Activated T-helper 9 cell treated with anti-CD3 and anti-CD28 coated beads, Interleukin-2, amount 50 U/mL, for 16 hours (primary cell): Measurements from ENCODE around the gene FOXP4.
A peak's percentile ranks its signal among the peaks of the same experiment; 100 is the strongest.

Source experiments
- DNase-seq: peaks from one replicate; pipeline ENCODE4 v3.0.0-alpha.2; 2020; ENCODE audit warnings: low read depth

Gene FOXP4

DNA sequence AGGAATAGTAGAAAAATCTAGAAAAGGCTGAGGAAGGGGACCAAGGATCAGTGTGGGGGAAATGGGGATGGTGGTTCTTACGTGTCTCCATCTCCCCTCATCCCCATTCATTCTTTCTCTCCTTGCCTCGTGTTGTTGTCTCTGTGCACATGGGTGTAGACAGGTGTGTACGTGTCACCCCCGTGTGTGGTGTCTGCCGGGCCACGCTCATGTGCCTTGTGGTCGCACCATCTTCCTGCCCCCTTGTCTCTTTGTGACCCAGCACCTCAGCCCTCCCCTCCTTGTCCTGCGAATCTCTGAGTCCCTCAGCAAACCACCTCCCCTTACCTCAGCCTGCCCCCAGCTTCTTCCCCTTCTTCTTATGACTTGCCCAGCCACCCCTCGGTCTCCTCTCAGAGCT lies 39.4 kb downstream of the FOXP4 start:
- DNase-seq, result no peak

DNA sequence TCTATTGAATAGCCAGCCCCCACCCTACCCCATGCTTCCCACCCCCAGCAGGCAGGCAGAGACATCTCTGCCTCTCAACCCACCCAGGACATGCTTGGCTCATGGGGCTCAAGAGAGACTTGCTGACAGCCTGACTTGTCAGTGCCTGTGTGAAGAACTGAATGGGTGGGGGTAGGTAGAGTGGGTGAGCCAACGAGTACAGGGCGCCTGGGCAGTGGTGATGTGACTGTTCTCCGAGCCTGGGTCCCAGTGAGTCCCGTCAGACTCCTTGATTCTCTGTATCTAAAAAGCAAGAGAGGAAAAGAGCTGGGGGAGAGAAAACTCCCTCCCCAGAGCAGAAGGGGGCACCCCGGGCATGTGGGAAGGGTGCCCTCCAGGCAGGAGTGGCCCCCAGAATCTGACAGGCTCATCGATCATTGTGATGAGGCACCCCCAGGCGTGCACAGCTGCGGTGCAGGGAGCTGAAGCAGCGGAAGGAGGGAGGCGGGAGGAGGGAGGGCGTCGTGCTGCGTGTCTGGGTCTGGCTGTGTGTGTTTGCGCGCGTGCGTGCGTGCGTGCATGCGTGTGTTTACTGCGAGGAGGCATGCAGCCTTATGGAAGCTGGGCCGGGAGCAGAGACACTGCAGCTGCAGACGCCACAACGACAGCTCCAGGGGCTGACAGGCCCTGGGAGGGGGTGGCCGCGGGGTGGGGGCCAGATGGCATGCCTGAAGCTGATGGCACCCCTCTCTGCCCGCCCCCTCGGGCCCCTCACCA lies 40.2 kb downstream of the FOXP4 start:
- no peak for DNase-seq

DNA sequence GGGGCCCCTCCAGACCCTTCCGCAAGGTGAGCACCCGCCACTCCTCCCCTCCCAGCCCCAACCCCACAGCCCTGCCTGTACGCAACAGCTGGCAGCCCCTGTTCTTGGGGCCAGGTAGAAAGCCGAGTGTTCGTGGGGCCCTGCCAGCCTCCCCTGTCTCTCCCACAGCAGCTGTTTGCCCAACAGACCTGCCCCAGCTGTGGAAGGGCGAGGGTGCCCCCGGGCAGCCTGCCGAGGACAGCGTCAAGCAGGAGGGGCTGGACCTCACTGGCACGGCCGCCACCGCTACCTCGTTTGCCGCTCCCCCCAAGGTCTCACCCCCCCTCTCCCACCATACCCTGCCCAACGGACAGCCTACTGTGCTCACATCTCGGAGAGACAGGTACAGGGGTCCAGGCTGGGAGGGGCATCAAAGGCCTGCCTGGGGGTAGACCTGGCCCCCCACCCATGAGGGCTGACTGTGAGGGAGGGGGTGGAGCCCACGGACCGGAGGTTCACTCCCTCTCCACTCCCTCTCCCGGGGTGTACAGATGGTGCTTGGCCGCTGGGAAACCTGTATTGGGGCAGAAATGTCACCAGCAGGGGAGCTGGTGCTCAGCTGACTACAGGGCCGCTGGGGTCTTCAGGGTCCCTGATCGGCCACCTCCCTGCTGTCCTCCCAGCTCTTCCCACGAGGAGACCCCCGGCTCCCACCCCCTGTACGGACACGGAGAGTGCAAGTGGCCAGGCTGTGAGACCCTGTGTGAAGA lies 41.1 kb downstream of the FOXP4 start:
- DNase-seq, result no peak

DNA sequence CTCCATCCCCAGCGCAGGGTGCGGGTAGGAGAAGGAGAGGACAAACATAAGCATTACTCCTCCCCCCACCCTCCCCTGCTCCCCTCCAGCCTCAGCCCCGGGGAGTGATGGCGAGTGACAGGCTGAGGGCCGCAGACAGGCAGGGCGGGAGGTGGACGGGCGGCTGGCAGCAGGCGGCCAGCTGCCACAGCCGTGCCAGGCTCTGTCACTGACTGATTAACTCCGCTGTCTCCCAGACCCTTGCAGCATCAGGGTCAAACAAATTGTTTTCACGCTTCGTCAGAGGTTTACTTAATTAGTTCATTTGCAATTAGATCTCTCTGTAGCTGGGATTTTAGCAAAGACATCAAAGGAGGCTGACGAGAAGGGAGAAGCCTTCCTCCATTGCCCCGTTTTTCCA lies 41.9 kb downstream of the FOXP4 start:
- DNase-seq, result no peak

- no peak for DNase-seq
Observed at GRCh38 chr6:41589223-41589622, 43.0 kb downstream of the FOXP4 start.

DNA sequence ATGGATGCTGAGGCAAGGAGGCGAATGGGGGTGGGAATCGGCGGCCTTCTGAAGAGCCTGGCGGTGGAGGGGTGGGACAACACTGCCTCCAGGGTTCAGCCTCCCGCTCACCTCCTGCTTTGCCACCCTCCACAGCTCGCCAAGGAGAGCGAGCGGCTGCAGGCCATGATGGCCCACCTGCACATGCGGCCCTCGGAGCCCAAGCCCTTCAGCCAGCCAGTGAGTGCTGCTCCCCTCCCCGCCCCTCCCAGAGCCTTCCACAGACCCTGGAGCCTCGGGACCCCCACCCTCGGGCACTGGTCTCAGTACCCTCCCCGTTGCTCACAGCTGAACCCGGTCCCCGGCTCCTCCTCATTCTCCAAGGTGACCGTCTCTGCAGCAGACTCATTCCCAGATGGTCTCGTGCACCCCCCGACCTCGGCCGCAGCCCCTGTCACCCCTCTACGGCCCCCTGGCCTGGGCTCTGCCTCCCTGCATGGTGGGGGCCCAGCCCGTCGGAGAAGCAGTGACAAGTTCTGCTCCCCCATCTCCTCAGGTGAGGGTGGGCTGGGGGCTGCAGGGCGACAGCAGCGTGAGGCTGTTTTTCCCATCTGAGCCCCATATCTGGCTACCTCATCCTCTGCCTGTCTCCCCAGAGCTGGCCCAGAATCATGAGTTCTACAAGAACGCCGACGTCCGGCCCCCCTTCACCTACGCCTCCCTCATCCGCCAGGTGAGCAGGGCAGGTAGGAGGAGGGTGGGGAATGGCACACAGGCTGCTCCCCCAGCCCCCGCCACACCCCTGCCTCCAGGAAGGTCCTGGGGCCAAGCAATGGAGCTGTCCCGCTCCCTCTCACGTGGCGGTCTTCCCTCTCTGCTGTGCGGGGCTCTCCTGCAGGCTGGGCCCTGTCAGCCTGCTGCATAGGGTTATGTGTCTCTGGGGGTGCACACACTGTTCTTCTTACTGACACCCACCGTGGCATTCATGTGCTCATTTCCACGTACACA lies 43.7 kb downstream of the FOXP4 start:
- no peak for DNase-seq

GRCh38 chr6:41591122-41591521 lies 44.9 kb downstream of the FOXP4 start:
- DNase-seq, result no peak

- DNase-seq, result peak; percentile 67
Observed at GRCh38 chr6:41591859-41592502, 45.8 kb downstream of the FOXP4 start.

GRCh38 chr6:41593406-41593805 lies 47.2 kb downstream of the FOXP4 start:
- DNase-seq, result no peak

- no peak for DNase-seq
Observed at GRCh38 chr6:41593839-41594238, 47.7 kb downstream of the FOXP4 start.

DNA sequence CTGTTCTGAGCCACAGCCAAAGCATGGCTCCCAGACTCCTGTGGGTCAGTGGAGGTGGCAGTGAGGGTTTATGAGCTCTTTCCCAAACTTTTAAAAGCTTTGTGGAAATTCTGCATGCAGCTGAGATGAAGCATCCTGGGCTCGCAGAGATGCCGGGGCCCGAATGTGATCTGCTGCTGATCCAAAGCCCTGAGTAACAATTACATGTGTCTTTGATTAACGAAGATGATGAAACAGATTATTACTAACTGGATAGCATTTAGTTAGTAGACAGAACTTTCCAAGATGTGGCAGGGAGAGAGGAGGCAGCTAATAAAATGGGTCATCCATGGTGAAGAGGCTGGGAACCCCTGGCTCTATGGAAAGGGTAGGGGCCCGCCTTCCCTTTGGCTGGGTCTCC lies 48.1 kb downstream of the FOXP4 start:
- no peak for DNase-seq

DNA sequence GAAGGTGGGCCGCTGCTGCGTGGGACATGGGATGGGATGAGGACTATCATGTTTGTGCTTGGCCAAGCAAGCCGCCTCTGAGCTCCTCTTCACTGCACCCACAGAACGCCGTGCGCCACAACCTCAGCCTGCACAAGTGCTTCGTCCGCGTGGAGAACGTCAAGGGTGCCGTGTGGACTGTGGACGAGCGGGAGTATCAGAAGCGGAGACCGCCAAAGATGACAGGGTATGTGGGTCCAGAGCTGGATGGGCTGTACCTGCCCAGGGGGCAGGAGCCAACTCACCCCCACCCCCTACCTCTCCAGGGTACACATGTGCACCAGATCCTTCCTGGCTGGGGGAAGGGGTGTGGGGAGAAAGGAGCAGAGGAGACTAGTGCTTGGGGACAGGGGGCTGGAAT lies 48.6 kb downstream of the FOXP4 start:
- DNase-seq, result no peak

DNA sequence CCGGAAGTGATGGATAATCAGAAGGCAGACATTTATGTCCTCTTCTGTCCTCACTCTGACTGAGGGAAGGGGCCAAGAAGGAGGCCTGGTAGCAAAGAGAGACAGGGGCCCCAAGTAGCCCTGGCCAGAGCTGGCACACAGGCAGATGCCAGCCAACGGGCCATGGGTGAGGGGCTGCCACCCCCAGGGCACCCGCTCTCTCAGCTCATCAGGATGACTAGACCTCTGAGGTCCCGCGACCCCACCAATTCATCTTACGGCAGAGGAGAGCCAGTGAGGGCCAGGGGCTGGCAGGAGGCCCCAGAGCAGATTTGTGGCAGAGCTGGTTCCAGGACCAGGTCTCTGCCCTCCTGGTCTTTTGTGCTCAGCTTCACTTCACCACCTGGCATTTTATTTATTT lies 49.0 kb downstream of the FOXP4 start:
- no peak for DNase-seq

- no peak for DNase-seq
Observed at GRCh38 chr6:41596096-41596685, 50.0 kb downstream of the FOXP4 start.

GRCh38 chr6:41596807-41597206 lies 50.6 kb downstream of the FOXP4 start:
- no peak for DNase-seq

DNA sequence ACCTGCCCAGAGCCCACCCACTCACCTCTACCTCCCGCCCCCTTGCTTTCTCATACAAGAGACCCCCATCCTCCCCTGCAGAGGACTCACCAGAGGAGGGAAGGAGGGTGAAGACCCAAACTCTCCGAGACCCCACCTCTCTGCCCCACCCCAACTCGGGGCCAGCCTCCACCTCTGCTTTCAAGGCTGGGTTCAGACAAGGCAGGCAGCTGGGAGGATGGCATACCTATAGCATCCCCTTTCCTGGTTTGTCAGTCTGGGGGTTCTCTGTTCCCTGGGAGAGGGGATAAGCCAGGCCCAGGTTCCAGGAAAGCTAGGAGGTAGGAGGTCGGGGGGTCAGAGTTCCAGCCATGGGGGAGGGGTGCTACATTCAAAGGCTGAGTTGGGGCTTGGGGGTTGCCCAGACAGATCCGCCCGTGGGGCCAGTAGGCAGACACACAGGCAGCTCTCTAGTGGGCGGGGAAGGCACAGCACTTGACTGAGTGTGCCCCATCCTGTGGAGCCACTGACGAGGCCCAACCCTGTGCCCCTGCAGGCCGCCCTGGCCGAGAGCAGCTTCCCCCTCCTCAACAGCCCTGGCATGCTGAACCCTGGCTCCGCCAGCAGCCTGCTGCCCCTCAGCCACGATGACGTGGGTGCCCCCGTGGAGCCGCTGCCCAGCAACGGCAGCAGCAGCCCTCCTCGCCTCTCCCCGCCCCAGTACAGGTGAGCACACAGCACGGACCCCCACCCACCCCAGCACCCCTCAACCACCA lies 51.2 kb downstream of the FOXP4 start:
- no peak for DNase-seq

DNA sequence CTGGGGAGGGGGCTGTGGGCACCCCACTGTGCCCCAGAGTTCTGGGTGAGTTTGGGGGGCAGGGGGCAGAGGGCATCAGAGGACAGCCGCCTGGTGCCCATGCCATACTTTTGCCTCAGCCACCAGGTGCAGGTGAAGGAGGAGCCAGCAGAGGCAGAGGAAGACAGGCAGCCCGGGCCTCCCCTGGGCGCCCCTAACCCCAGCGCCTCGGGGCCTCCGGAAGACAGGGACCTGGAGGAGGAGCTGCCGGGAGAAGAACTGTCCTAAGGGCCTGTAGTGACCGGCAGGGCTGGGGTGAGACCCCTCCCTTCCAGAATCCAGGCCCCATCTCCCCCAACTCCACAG lies 52.5 kb downstream of the FOXP4 start:
- no peak for DNase-seq

- DNase-seq, result no peak
Observed at GRCh38 chr6:41599015-41599851, 53.1 kb downstream of the FOXP4 start.

DNA sequence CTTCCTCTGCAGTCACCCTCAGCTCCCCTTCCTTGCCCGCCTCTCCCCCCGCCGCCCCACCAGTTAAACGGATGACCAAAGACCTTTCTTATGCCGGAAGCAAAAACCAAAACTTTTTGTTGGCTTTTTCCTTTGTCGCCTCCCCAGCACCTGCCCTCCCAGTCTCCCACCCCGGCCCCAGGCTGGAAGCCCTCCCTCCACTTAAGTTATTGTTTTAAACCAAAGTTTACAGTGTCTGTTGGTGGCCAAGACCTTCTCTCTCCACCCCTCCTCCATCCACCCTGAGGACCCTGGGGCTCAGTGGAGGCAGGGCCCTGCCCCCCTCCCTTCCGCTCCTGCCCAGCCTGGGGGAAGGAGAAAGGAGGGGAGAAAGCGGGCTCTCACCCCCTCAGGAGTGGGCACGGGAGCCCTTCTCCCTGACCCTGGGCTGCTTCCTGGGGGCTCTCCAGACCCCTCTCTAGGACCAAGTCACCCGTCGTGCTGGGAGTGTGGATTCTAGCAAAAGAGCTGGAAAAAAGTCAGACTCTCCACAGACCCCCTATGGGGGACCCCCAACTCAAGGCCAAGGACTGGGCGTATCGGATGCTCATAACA lies 53.8 kb downstream of the FOXP4 start:
- DNase-seq, result no peak
